Type B pancreatic cell (in vitro differentiated cells): Measurements from ENCODE around the gene HEXIM1. TPM values are rescaled to one million over a fixed set of nuclear protein-coding genes. Genes with fewer than 3 reads are reported as not detected.

ENCODE experiments used
- DNase-seq: peaks from one replicate; pipeline ENCODE4 v3.0.0; 2021; ENCODE audit warnings: mixed read lengths; ENCODE audit not compliant: unreplicated experiment; ENCODE audit errors: extremely low spot score
- H3K27ac Mint-ChIP-seq: 2 replicates; pipeline ENCODE4 v1.8.0; 2021; ENCODE audit warnings: mild to moderate bottlenecking, mixed read lengths
- H3K27me3 Mint-ChIP-seq: 2 replicates; pipeline ENCODE4 v1.8.0; 2021; ENCODE audit warnings: mixed read lengths
- H3K36me3 Mint-ChIP-seq: 2 replicates; pipeline ENCODE4 v1.8.0; 2021; ENCODE audit warnings: mixed read lengths
- H3K4me1 Mint-ChIP-seq: one replicate; pipeline ENCODE4 v1.8.0; 2021; ENCODE audit warnings: mixed read lengths; ENCODE audit not compliant: unreplicated experiment
- H3K4me3 Mint-ChIP-seq: 2 replicates; pipeline ENCODE4 v1.8.0; 2021; ENCODE audit warnings: mild to moderate bottlenecking, mixed read lengths
- H3K9me3 Mint-ChIP-seq: 2 replicates; pipeline ENCODE4 v1.8.0; 2021; ENCODE audit warnings: mixed read lengths
- CTCF ChIP-seq: fragments of 200-600 bp; sonication (generic); conservative IDR thresholded peaks from 2 replicates; pipeline ENCODE4 v1.5.0; 2021; ENCODE audit warnings: antibody characterized with exemption, mild to moderate bottlenecking
- total RNA-seq: library from RNA; stranded (reverse); gene quantifications from 2 replicates; pipeline ENCODE4 v1.2.1, GENCODE V29; 2021; ENCODE audit warnings: low replicate concordance

Gene HEXIM1
- total RNA-seq, 1 donor from 2014 or later, result 27.5 TPM

DNA sequence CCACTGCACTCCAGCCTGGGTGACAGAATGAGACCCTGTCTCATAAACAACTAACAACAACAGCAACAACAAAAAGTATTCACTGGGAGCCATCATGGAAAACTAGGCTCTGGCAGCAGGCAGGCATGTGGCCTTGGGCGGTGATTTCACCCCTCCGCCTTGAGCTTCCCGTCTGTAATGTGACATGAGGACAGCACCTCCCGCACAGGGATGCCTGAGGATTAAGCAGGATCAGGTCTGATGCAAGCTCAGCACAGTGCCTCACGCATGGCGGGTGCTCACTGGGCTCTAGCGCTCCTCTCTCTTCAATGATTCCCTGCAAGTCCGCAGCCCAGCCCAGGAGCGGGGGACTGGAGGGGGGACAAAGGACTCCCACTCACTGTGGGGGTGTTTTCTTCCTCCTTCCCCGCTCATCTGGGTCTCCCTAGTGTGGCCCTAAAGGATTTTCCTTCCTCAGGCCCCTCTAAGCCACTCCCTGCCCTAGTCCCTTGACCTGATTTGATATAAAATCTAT is 18.8 kb upstream of the HEXIM1 start:
- no peak for TF ChIP-seq CTCF

DNA sequence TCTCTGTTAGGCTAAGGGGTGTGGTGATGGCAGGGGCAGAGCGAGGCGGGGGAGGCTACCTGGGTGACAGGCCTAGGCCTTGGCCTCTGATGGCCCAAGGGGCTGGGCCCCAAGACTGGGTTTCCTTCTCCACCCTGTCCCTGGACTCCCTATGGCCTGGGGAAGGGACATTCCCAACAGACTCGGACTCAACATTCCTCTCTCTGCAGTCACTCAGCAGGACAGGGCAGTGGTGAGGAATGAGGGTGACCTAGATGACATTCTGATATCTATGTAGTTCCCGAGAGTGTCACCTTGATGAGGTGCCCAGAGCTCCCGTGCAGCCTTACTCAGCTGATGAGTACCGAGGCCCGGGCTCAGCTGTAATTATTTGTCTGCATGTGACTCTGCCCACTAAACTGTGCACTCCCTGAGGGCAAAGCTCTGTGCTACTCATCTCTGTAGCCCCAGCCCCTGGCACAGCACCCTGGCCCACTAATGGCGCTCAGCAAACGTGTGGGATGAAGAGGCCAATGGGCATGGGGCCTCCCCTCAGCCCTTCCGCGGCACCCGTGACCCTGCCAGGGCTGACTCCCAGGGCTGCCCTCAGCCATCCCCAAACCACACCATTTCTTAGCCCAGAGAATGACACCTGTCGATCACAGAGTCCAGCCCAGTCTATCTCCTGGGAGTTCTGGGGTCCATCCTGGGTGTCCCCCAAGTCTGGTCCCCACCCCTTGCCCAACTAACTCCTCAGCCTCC is 18.2 kb upstream of the HEXIM1 start:
- Mint-ChIP-seq H3K9me3 (no peaks in the 10 kb centered on the region), H3K4me1 (peaks cover 20% of the 10 kb centered on the region), H3K36me3 (peaks cover under 1% of the 10 kb centered on the region), H3K4me3 (peak overlapping the region; percentile 79), H3K27me3 (no peaks in the 10 kb centered on the region), H3K27ac (peak overlapping the region; percentile 62)
- no peak for DNase-seq
- TF ChIP-seq CTCF, result no peak

More for the DNA sequence above, 18.8 kb upstream of the HEXIM1 start:
- Mint-ChIP-seq H3K4me1 (peaks cover 21% of the 10 kb centered on the region), H3K27ac (peak overlapping the region; percentile 62), H3K4me3 (peak overlapping the region; percentile 79), H3K27me3 (no peaks in the 10 kb centered on the region), H3K9me3 (no peaks in the 10 kb centered on the region), H3K36me3 (no peaks in the 10 kb centered on the region)
- no peak for DNase-seq

DNA sequence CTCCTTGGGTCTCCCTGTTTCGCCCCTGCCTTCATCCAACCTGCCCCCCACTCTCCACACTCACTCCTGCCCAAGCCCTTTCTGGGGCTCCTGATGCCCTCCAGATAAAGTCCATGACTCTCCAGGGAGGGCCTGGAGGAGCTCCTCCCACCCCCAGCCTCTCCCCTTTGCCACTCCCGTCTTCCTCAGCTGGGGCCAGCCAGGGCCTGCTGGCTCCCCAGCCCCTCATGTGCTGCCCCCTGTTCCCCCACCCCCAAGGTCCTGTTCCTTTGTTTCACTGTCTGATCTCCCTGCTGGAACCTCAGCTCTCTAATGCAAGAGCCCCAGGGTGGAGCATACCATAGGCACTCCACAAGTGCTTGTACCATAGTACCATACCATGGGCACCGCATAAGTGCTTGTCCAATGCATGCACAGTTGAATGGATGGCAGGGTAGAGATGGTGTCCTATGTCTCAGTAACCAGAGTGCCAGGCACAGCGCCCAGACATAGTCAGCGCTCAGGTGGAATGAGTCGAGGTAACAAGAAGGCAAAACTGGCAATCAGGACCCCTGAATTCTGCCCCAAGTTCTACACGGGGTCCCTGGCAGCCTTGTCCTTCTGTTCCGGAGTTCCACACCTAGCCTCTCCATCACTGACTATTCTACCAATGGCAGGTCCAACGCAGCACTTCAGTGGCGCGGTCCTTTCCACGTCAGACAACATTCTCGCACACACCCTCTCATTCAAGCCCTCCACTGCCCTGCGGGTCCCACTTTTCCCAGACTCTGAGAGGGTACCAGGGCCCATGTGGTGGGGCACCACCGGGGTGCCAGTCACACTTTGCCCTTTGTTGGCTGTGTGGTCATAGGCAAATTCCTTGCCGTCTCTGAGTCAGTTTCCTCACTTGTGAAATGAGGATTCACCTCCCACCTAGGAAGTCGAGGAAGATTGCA is 17.3 kb upstream of the HEXIM1 start:
- peaks cover 3% of the 10 kb centered on the region for H3K36me3 Mint-ChIP-seq
- TF ChIP-seq CTCF, result no peak
- DNase-seq, result no peak
- no peaks in the 10 kb centered on the region for H3K9me3 Mint-ChIP-seq
- no peaks in the 10 kb centered on the region for H3K27me3 Mint-ChIP-seq
- peak overlapping the region; percentile 79 for H3K4me3 Mint-ChIP-seq
- peak overlapping the region; percentile 74 for H3K27ac Mint-ChIP-seq
- peaks cover 23% of the 10 kb centered on the region for H3K4me1 Mint-ChIP-seq

DNA sequence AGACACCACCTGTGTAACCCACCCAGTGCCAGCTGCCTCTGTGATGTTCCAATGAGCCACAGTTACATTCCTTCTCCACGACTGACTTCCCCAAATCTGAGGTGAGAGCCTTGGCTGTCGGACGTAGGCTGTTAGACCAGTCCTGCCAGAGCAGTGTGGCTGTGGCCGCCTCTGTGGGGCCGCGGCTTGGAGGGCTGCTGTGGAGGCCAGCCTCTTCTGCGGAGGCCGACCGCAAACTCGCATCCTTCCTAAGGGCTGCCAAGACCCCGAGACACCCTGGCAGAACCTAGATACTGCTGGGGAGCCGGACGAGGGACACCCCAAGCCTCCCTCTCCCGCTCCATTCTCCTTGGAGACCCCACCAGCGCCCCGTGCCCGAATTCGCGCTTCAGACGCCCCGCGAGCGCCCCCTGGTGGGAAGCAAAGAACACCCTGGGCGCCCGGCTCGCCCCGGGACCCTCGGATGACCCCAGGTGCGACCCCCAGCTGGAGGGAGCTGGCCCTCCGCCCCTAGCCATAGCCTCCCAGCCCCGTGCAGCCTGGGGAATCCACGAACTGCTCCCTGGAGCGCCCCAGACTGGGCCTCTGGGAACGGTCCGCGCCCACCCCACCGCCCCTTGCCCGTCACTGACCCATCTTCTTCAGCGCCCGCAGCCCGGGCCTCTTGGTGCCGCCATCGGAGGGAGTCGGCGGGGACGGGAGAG is 16.5 kb upstream of the HEXIM1 start:
- H3K27me3 Mint-ChIP-seq, result no peaks in the 10 kb centered on the region
- TF ChIP-seq CTCF, result peak; percentile 100
- H3K9me3 Mint-ChIP-seq, result no peaks in the 10 kb centered on the region
- peaks cover 3% of the 10 kb centered on the region for H3K36me3 Mint-ChIP-seq
- peak overlapping the region; percentile 74 for H3K27ac Mint-ChIP-seq
- H3K4me1 Mint-ChIP-seq, result peaks cover 23% of the 10 kb centered on the region
- peak overlapping the region; percentile 79 for H3K4me3 Mint-ChIP-seq
- DNase-seq, result peak; percentile 86

DNA sequence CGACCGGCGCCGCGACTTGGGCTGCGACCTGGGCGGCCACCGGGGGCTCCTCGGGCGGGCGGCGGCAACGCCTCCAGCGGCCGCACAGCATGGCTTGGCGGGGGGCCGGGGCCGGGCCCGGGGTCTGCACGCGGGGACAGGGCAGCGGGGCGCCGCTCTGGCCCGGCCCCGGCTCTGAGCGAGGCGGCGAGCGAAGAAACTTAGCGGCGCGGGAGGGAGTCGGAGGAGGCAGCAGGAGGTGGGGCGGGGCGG is 16.0 kb upstream of the HEXIM1 start, which contains the start of gene PLCD3:
PLCD3 (minus strand) TSS at position 196 of the 252 bp plus-strand sequence; CDS start at position 91, 105 bp downstream.
- DNase-seq, result no peak
- no peak for TF ChIP-seq CTCF
- Mint-ChIP-seq H3K4me1 (peaks cover 23% of the 10 kb centered on the region), H3K27ac (peak within 1 kb of the TSS; percentile 83), H3K27me3 (no peaks in the 10 kb centered on the region), H3K36me3 (peaks cover 3% of the 10 kb centered on the region), H3K4me3 (peak within 1 kb of the TSS; percentile 91), H3K9me3 (no peaks in the 10 kb centered on the region)
